ENCODE data around the gene EPB41L5.
"Not testable (repeated sequence)": the region's sequence is repeated elsewhere in the genome, so short reads cannot be mapped to it uniquely, and the experiment has no call there.

The EPB41L5 gene

GRCh38 chr2:119983108-119983507 lies 29.8 kb upstream of the EPB41L5 start:
- H3K9me2 ChIP-seq (ENCODE audit: low read depth, low read length) = no peaks in the 10 kb centered on the region
- H3K27me3 ChIP-seq (ENCODE audit: insufficient read depth, low read length) = no peaks in the 10 kb centered on the region
- no peaks in the 10 kb centered on the region for H3K36me3 ChIP-seq (ENCODE audit: insufficient read depth, low read length)
- TF ChIP-seq, protein P1, sequence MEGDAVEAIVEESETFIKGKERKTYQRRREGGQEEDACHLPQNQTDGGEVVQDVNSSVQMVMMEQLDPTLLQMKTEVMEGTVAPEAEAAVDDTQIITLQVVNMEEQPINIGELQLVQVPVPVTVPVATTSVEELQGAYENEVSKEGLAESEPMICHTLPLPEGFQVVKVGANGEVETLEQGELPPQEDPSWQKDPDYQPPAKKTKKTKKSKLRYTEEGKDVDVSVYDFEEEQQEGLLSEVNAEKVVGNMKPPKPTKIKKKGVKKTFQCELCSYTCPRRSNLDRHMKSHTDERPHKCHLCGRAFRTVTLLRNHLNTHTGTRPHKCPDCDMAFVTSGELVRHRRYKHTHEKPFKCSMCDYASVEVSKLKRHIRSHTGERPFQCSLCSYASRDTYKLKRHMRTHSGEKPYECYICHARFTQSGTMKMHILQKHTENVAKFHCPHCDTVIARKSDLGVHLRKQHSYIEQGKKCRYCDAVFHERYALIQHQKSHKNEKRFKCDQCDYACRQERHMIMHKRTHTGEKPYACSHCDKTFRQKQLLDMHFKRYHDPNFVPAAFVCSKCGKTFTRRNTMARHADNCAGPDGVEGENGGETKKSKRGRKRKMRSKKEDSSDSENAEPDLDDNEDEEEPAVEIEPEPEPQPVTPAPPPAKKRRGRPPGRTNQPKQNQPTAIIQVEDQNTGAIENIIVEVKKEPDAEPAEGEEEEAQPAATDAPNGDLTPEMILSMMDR (IDR thresholded peaks at IDR 0.05; ENCODE audit: low read length) = no peak
- no peak for TF ChIP-seq EZH2 (IDR thresholded peaks at IDR 0.05; ENCODE audit: borderline replicate concordance, low read length)
- H3K9me3 ChIP-seq (ENCODE audit: low read length) = no peaks in the 10 kb centered on the region
- H3K4me1 ChIP-seq (ENCODE audit: insufficient read depth, low read length, severe bottlenecking) = peaks cover 10% of the 10 kb centered on the region
- H4K20me1 ChIP-seq (ENCODE audit: insufficient read depth, low read length) = no peaks in the 10 kb centered on the region
- H3F3A ChIP-seq (ENCODE audit: insufficient read depth, low read length) = no peaks in the 10 kb centered on the region
- H3K79me2 ChIP-seq (ENCODE audit: insufficient read depth, low read length) = no peaks in the 10 kb centered on the region
- H3K4me2 ChIP-seq (ENCODE audit: low read length) = no peak overlapping the region
- H2AFZ ChIP-seq (ENCODE audit: low read length) = no peak overlapping the region
- no peak overlapping the region for H3K9ac ChIP-seq (ENCODE audit: low read length)
- H3K4me3 ChIP-seq (ENCODE audit: low read depth, low read length, poor library complexity, severe bottlenecking) = no peak overlapping the region
- no peak overlapping the region for H3K27ac ChIP-seq (ENCODE audit: low read depth, low read length, poor library complexity, severe bottlenecking)

- H3K9me2 ChIP-seq (ENCODE audit: low read depth, low read length) = no peaks in the 10 kb centered on the region
- H3K79me2 ChIP-seq (ENCODE audit: insufficient read depth, low read length) = no peaks in the 10 kb centered on the region
- no peak overlapping the region for H3K4me2 ChIP-seq (ENCODE audit: low read length)
- H3K27me3 ChIP-seq (ENCODE audit: insufficient read depth, low read length) = no peaks in the 10 kb centered on the region
- H3K4me3 ChIP-seq (ENCODE audit: low read depth, low read length, poor library complexity, severe bottlenecking) = no peak overlapping the region
- no peaks in the 10 kb centered on the region for H3K4me1 ChIP-seq (ENCODE audit: insufficient read depth, low read length, severe bottlenecking)
- no peak for TF ChIP-seq EZH2 (IDR thresholded peaks at IDR 0.05; ENCODE audit: borderline replicate concordance, low read length)
- TF ChIP-seq, protein P1 (IDR thresholded peaks at IDR 0.05; ENCODE audit: low read length) = no peak
- H2AFZ ChIP-seq (ENCODE audit: low read length) = no peak overlapping the region
- H4K20me1 ChIP-seq (ENCODE audit: insufficient read depth, low read length) = no peaks in the 10 kb centered on the region
- no peaks in the 10 kb centered on the region for H3K9me3 ChIP-seq (ENCODE audit: low read length)
- no peaks in the 10 kb centered on the region for H3K36me3 ChIP-seq (ENCODE audit: insufficient read depth, low read length)
- no peak overlapping the region for H3K9ac ChIP-seq (ENCODE audit: low read length)
- no peak overlapping the region for H3K27ac ChIP-seq (ENCODE audit: low read depth, low read length, poor library complexity, severe bottlenecking)
- no peaks in the 10 kb centered on the region for H3F3A ChIP-seq (ENCODE audit: insufficient read depth, low read length)
Measured at GRCh38 chr2:119996148-119996547, 16.7 kb upstream of the EPB41L5 start.

GRCh38 chr2:119996896-119997891 lies 15.7 kb upstream of the EPB41L5 start:
- H3K4me2 ChIP-seq (ENCODE audit: low read length); H3K79me2 ChIP-seq (ENCODE audit: insufficient read depth, low read length); H3K9ac ChIP-seq (ENCODE audit: low read length); H3F3A ChIP-seq (ENCODE audit: insufficient read depth, low read length); H3K36me3 ChIP-seq (ENCODE audit: insufficient read depth, low read length); H3K27me3 ChIP-seq (ENCODE audit: insufficient read depth, low read length); H3K4me1 ChIP-seq (ENCODE audit: insufficient read depth, low read length, severe bottlenecking); H2AFZ ChIP-seq (ENCODE audit: low read length); H3K27ac ChIP-seq (ENCODE audit: low read depth, low read length, poor library complexity, severe bottlenecking); H3K9me3 ChIP-seq (ENCODE audit: low read length); H3K9me2 ChIP-seq (ENCODE audit: low read depth, low read length); H3K4me3 ChIP-seq (ENCODE audit: low read depth, low read length, poor library complexity, severe bottlenecking); H4K20me1 ChIP-seq (ENCODE audit: insufficient read depth, low read length): not testable (repeated sequence)
